Sigmoid colon (tissue), 4 donors: ENCODE data around the gene CLSTN2.

Experiments
- CTCF ChIP-seq, 4 experiments: fragments of 450-650 bp in 3 of 4; fragments of 200-600 bp in 1 of 4; IDR thresholded peaks; one replicate each; pipeline ENCODE4 v1.5.1; 2016 to 2019; ENCODE audit warnings: antibody characterized with exemption in 4 of 4, mild to moderate bottlenecking in 3 of 4, moderate library complexity in 2 of 4
- EP300 ChIP-seq, 4 donors: sonication (generic); formaldehyde crosslinking; IDR thresholded peaks; one replicate each; pipeline ENCODE4 v1.6.1; 2017; ENCODE audit warnings: antibody characterized with exemption in 4 of 4
- POLR2A ChIP-seq, 2 donors: fragments of 450-650 bp; IDR thresholded peaks; one replicate each; pipeline ENCODE4 v1.6.1; 2016; ENCODE audit warnings: antibody characterized with exemption in 2 of 2, mild to moderate bottlenecking in 2 of 2, moderate library complexity in 2 of 2

GRCh38 chr3:140552403-140552802, 617.4 kb downstream of the CLSTN2 start:
- TF ChIP-seq CTCF (IDR thresholded peaks at IDR 0.05), result no peak
- TF ChIP-seq EP300 (IDR thresholded peaks at IDR 0.05), result no peak
- TF ChIP-seq POLR2A (IDR thresholded peaks at IDR 0.05), result no peak
